ENCODE measurements around the gene PRG2.
"Not testable (repeated sequence)": the region's sequence is repeated elsewhere in the genome, so short reads cannot be mapped to it uniquely, and the experiment has no call there.

Gene PRG2

GRCh38 chr11:57364851-57365660 is 25.4 kb downstream of the PRG2 start:
- no peak for DNase-seq

GRCh38 chr11:57363131-57364080 is 27.0 kb downstream of the PRG2 start:
- DNase-seq = no peak

DNA sequence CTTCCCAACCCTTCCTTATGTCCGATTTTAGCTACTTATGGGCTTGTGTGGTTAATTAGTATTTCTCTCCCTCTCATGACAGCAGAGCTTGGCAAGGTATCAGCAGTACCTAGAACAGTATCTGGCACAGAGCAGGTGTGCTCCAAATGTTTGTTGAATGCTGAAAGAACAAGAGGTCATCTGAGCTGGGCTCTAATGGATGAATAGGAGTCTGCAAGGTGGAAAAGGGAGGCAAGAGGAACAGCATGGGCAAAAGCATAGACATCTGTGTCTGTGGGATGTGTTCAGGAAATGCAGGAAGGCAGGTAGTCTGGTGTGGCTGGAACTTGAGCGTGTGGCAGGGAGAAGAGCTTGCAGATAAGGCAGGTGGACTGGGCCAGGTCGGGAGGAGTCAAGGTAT is 28.5 kb downstream of the PRG2 start:
- DNase-seq = no peak

- not testable (repeated sequence) for DNase-seq
Observed at GRCh38 chr11:57361420-57361819, 29.0 kb downstream of the PRG2 start.

DNA sequence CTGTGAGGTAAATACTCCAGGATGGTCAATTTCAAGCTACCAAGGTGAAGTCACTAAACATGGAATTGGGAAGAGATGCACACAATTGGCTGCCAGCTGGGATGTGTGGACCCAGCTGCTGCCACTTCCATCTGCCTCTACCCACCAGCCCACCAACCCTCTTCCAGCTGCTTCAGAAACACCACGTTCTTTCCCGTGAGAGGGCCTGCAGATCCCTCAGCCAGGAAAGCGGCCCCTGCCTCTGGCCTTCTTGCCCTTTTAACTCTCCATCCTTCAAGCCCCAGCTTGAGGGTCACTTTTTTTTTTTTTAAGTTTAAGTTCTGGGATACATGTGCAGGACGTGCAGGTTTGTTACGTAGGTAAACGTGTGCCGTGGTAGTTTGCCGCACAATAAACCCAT is 29.5 kb downstream of the PRG2 start:
- no peak for DNase-seq

DNA sequence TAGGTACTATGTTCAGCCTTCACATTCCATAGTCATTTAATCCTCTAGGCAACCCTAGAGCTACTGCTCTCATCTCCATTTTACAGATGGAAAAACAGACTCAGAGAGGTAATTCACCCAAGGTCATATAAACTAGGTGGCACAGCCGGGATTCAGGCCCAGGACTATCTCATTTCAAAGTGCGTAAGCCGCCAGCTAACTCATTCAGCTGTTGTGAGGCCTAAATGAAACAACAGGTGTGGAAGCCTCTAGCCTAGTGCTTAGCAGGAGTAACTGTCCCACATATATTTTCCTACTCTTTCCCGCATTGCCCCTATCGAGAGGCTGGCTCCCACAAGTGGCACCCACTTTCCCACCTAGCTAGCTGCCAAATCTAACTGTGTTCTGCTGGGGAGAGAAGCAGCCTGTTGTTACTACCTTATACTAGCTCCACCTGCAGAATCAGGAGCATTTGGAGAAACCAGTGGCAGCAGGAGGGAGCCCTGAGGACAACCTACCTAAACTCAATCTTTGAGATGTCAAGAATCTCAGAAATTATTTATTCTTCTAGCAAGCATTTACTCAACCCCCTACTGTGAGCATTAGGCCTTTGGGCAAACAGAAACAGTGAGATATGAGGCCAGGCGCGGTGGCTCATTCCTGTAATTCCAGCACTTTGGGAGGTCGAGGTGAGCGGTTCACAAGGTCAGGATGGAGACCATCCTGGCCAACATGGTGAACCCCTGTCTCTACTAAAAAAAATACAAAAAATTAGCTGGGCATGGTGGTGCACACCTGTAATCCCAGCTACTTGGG is 30.4 kb downstream of the PRG2 start:
- no peak for DNase-seq

- DNase-seq = no peak
Observed at GRCh38 chr11:57359396-57359795, 31.1 kb downstream of the PRG2 start.

GRCh38 chr11:57358991-57359390 is 31.5 kb downstream of the PRG2 start:
- peak; percentile 8 for DNase-seq

GRCh38 chr11:57358543-57358961 is 31.9 kb downstream of the PRG2 start:
- DNase-seq = peak; percentile 4

- DNase-seq = peak; percentile 22
Observed at GRCh38 chr11:57357856-57358255, 32.6 kb downstream of the PRG2 start.

GRCh38 chr11:57357310-57357709 is 33.1 kb downstream of the PRG2 start:
- peak; percentile 8 for DNase-seq

DNA sequence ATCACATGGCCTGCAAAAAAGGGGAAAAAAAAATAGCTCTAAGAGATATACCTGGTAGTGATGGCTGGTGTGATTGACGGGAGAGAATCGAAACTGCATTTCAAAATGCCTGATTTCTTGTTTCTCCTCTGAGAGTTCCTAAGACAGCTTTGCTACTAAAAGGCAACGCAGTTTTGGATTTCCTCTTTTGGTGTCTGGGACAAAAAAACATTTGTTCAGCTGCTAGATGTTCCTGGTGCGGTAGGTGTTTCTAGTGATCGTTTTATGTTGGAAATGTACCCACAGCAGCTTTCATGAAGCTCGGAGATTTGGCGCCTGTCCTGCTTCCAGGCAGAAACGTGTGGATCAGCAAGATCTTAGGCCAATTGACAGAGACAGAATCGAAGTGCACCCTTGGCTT is 34.2 kb downstream of the PRG2 start:
- DNase-seq = peak; percentile 28

GRCh38 chr11:57354699-57355098 is 35.8 kb downstream of the PRG2 start:
- peak; percentile 15 for DNase-seq

DNA sequence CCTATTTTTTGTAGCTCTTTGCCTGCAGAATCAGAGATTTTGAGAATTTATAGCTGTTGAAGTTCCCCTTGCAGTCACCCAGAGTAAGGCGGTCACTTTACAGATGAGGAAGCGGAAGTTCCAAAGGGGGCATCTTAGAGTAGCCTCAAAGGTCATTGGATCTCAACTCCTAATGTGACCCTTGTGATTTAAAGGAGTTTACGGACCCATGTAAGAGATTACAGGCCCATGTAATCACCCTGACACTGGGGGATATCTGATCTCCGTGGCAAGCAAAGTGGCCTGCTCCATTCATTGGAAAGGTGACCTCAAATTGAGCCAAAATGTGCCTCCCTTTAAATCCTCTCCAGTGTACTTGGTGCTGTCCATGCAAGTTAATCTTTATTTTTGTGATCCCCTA is 36.6 kb downstream of the PRG2 start:
- DNase-seq = peak; percentile 1

- DNase-seq = peak; percentile 10
Observed at GRCh38 chr11:57353446-57353845, 37.0 kb downstream of the PRG2 start.

DNA sequence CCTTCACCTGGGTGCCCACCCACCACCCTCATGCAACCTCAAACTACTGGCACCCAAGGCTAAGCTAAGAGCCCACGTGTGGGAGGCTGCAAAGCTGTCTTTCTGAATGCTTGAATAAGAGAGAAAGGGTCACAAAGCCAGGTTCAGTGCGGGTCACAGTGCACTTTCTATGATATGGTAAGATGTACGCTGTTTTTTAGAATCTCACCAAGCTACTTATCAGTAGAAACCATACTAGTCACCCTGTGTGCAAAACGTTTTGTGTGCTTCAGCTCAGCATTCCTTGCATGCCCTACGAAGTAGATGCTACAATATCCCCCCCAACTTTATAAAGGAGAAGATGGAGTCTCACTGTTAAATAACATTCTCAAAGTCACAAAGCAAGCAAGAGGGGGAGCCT is 37.4 kb downstream of the PRG2 start:
- DNase-seq = peak; percentile 6

DNA sequence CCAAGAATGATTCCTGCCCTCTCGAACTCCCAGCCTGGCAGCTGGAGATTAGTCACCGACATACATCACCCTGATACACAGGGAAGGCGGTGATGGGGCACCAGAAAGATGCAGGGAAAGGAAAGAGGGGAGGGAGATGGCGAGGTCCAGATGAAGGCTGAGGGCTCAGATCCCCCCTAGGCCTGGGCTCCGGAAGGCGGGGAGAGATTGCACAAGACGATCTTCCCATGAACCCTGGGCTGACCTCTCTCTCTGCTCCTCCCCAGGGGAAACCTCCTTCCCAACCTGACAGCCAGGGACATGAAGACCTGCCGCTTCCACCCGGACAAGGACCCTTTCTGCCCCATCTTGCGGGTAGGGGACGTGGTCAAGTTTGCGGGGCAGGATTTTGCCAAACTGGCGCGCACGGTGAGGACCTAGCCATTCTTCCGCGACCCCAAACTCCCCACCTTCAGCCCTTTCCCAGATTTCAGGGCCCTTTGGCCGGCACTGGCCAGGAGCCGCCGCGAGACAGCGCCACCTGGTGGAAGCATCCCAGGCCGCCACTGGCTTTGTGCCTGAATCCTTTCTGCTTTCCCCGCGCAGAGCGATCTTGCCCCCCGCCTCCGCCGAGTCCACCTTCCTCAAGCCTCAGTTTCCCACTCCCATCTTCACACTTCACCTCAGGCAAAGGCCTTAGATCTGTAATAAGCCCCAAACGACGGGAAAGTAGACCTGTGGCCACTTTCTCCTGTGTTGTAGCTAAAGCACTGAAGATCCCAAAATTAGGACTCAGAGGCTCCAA is 40.8 kb downstream of the PRG2 start:
- peak; percentile 58 for DNase-seq

GRCh38 chr11:57348636-57349313 is 41.7 kb downstream of the PRG2 start:
- no peak for DNase-seq

DNA sequence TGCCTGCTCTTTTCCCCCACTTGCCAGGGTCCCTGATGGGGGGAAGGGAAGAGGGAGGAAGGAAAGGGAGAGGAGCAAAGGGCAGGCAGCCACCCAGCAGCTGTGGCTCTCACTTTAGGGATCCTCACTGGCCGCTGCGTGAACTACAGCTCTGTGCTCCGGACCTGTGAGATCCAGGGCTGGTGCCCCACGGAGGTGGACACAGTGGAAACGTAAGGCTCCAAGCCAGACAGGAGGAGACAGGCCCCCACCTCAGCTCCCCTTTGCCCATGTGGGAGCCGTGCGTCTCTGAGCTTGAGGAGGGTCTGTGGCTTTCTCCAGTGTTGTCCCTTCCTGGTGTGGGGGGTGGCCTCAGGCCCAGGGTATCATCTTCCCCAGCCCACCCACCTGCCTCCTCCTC is 42.4 kb downstream of the PRG2 start:
- DNase-seq = no peak

DNA sequence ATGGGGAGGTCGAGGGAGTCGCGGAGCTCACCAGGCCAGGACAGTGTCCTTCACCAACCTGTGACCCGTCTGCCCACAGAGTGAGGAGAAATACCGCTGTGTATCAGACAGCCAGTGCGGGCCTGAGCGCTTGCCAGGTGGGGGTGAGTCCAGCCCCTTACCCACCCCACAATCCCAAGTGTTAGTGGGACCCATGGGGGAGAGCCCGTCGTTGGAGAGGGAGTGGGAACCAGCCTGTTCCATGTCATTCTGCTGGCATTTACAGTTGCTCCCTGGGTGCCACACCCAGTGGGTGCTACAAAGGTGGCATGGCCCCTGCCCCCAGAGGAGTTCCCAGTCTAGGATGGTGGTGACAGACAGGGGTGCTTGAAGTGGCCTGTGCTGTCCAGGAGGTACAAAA is 43.1 kb downstream of the PRG2 start:
- DNase-seq = no peak

- DNase-seq = peak; percentile 71
Observed at GRCh38 chr11:57345555-57346211, 44.8 kb downstream of the PRG2 start.

Data from left hindlimb (tissue), 1 donor.